Thyroid gland (tissue), 4 donors: ENCODE data around the gene CDX4. TPM values are rescaled to one million over a fixed set of nuclear protein-coding genes. Genes with fewer than 3 reads are reported as not detected.
"Not testable (repeated sequence)": the region's sequence is repeated elsewhere in the genome, so short reads cannot be mapped to it uniquely, and the experiment has no call there.

Experiments
- DNase-seq, 2 donors: peaks; one replicate each; pipeline ENCODE4 v3.0.0-alpha.2; 2019
- H3K27ac ChIP-seq, 3 donors: fragments of 200-600 bp; sonication (generic); 1 replicate in 2 of 3; 2 replicates in 1 of 3; pipeline ENCODE4 v1.5.1; 2016 to 2019; ENCODE audit warnings: mild to moderate bottlenecking in 1 of 3, moderate library complexity in 1 of 3
- H3K27me3 ChIP-seq: fragments of 200-600 bp; sonication (generic); one replicate; pipeline ENCODE4 v1.5.1; 2019
- H3K36me3 ChIP-seq, 2 donors: fragments of 200-600 bp; sonication (generic); one replicate each; pipeline ENCODE4 v1.5.1; 2016 to 2019
- H3K4me1 ChIP-seq, 2 donors: fragments of 200-600 bp; sonication (generic); one replicate each; pipeline ENCODE4 v1.5.1; 2017 to 2019
- H3K4me3 ChIP-seq, 3 donors: fragments of 200-600 bp; sonication (generic); replicated peaks in 1 of 3; 1 replicate in 2 of 3; 2 replicates in 1 of 3; pipeline ENCODE4 v1.5.1; 2016; ENCODE audit warnings: mild to moderate bottlenecking in 1 of 3
- H3K9me3 ChIP-seq: fragments of 200-600 bp; sonication (generic); one replicate; pipeline ENCODE4 v1.5.1; 2017
- POLR2A ChIP-seq, 2 donors: fragments of 450-650 bp; IDR thresholded peaks; one replicate each; pipeline ENCODE4 v1.6.1; 2017; ENCODE audit warnings: antibody characterized with exemption in 2 of 2, mild to moderate bottlenecking in 2 of 2, moderate library complexity in 1 of 2
- WGBS, 2 donors: methylation state at CpG; one replicate each; pipeline ENCODE4 v1.1.5; 2017; 5-methylcytosine and 5-hydroxymethylcytosine counted together
- intact Hi-C: fragments of 100-400 bp; cut with DNase I; formaldehyde crosslinking; loops from one replicate; pipeline ENCODE4 v1.15.1; 2023
- small RNA-seq: library from RNA; depleted of rRNA; stranded (forward); fragments of <200 nt; gene quantifications from one replicate; pipeline ENCODE3, GENCODE V24; 2016
- total RNA-seq, 4 donors: library from RNA; depleted of rRNA; stranded (reverse); fragments of >200 nt; gene quantifications; one replicate each; pipeline ENCODE4 v1.2.3, GENCODE V29; 2016
- TF ChIP-seq, protein P1 (sequence below), 6 experiments: fragments of 200-600 bp in 3 of 6; fragments of 450-650 bp in 3 of 6; sonication (generic) in 3 of 6; IDR thresholded peaks; one replicate each; pipeline ENCODE4 v1.5.1; 2016 to 2019; ENCODE audit warnings: antibody characterized with exemption in 6 of 6, mild to moderate bottlenecking in 2 of 6, inconsistent platforms in 1 of 6, moderate library complexity in 1 of 6

Gene CDX4
- total RNA-seq, 4 donors from 2014 or later = not detected

DNA sequence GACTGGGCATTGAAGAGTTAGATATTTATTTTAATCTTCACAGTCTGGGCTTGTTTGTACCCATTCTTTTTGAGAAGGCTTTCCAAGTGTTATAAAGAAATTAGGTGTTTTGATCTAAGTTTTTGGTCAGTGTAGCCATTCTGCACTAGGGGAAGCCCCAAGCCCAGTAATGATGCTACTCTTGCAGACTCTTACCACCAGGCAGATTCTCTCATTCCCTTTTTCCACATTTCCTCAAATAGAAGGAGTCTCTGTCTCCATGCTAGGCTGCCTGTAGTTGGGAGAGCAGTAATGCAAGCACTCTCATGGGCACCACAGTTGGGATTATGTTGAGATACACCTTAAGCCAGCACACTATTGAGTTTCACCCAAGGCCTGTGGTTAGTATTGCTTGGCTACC is 21.5 kb downstream of the CDX4 start:
- H3K27me3 ChIP-seq = no peaks in the 10 kb centered on the region
- TF ChIP-seq, protein P1, sequence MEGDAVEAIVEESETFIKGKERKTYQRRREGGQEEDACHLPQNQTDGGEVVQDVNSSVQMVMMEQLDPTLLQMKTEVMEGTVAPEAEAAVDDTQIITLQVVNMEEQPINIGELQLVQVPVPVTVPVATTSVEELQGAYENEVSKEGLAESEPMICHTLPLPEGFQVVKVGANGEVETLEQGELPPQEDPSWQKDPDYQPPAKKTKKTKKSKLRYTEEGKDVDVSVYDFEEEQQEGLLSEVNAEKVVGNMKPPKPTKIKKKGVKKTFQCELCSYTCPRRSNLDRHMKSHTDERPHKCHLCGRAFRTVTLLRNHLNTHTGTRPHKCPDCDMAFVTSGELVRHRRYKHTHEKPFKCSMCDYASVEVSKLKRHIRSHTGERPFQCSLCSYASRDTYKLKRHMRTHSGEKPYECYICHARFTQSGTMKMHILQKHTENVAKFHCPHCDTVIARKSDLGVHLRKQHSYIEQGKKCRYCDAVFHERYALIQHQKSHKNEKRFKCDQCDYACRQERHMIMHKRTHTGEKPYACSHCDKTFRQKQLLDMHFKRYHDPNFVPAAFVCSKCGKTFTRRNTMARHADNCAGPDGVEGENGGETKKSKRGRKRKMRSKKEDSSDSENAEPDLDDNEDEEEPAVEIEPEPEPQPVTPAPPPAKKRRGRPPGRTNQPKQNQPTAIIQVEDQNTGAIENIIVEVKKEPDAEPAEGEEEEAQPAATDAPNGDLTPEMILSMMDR (IDR thresholded peaks at IDR 0.05) = no peak
- no peak for TF ChIP-seq POLR2A (IDR thresholded peaks at IDR 0.05)
- H3K36me3 ChIP-seq = no peaks in the 10 kb centered on the region
- H3K27ac ChIP-seq = no peak overlapping the region
- no peaks in the 10 kb centered on the region for H3K9me3 ChIP-seq
- no peak for DNase-seq
- H3K4me3 ChIP-seq = no peak overlapping the region
- H3K4me1 ChIP-seq = no peaks in the 10 kb centered on the region
- intact Hi-C loops = no loop called here

- Histone ChIP-seq H3K36me3 (no peaks in the 10 kb centered on the region), H3K4me3 (no peak overlapping the region), H3K27ac (no peak overlapping the region), H3K9me3 (no peaks in the 10 kb centered on the region), H3K27me3 (no peaks in the 10 kb centered on the region), H3K4me1 (no peaks in the 10 kb centered on the region)
- intact Hi-C loops = no loop called here
- no peak for DNase-seq
- WGBS, 2 donors = 96 to 100% methylated on average over 4 of the region's 4 CpGs
- TF ChIP-seq POLR2A (IDR thresholded peaks at IDR 0.05) = no peak
- TF ChIP-seq, protein P1 (IDR thresholded peaks at IDR 0.05) = no peak
Observed at GRCh38 chrX:73478961-73479360, 32.1 kb downstream of the CDX4 start.

DNA sequence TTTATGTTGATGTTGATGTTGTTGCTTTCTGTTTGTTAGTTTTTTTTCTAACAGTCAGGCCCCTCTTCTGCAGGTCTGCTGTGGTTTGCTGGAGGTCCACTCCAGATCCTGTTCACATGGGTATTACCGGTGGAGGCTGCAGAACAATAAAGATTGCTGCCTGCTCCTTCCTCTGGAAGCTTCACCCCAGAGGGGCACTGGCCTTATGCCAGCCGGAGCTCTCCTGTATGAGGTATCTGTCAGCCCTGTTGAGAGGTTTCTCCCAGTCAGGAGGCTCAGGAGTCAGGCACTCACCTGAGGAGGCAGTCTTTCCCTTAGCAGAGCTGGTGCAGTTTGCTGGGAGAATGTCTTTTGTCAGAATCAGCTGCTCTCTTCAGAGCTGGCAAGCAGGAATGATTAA is 34.7 kb downstream of the CDX4 start:
- DNase-seq = no peak
- intact Hi-C loops = no loop called here
- no peaks in the 10 kb centered on the region for H3K27me3 ChIP-seq
- H3K4me3 ChIP-seq = no peak overlapping the region
- no peaks in the 10 kb centered on the region for H3K9me3 ChIP-seq
- no peaks in the 10 kb centered on the region for H3K4me1 ChIP-seq
- WGBS, 2 donors = 57 to 67% methylated on average over 1 of the region's 2 CpGs
- TF ChIP-seq, protein P1 (IDR thresholded peaks at IDR 0.05) = no peak
- TF ChIP-seq POLR2A (IDR thresholded peaks at IDR 0.05) = no peak
- no peaks in the 10 kb centered on the region for H3K36me3 ChIP-seq
- H3K27ac ChIP-seq = no peak overlapping the region

DNA sequence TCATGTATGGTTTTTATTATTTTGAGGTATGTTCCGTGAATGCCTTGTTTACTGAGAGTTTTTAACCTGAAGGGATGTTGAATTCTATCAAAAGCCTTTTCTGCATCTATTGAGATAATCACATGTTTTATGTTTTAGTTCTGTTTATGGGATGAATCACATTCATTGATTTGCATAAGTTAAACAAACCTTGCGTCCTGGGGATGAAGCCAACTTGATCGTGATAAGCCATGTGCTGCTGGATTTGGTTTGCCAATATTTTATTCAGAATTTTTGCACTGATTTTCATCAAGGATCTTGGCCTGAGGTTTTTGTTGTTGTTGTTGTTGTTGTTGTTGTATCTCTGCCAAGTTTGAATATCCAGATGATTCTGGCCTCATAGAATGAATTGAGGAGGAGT is 43.8 kb downstream of the CDX4 start:
- Histone ChIP-seq H3K4me3 (no peak overlapping the region), H3K36me3 (no peaks in the 10 kb centered on the region), H3K9me3 (no peaks in the 10 kb centered on the region), H3K27me3 (no peaks in the 10 kb centered on the region), H3K4me1 (no peaks in the 10 kb centered on the region), H3K27ac (no peak overlapping the region)
- TF ChIP-seq, protein P1 (IDR thresholded peaks at IDR 0.05) = no peak
- intact Hi-C loops = no loop called here
- WGBS, 2 donors = 86 to 96% methylated on average over 3 of the region's 3 CpGs
- DNase-seq = no peak

DNA sequence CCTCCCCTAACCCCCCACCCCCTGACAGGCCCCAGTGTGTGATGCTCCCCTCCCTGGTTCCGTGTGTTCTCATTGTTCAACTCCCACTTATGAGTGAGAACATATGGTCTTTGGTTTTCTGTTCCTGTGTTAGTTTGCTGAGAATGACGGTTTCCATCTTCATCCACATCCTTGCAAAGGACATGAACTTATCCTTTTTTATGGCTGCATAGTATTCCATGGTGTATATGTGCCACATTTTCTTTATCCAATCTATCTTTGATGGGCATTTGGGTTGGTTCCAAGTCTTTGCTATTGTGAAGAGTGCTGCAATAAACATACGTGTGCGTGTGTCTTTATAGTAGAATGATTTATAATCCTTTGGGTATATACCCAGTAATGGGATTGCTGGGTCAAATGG is 45.3 kb downstream of the CDX4 start:
- DNase-seq, H3K4me3 ChIP-seq, intact Hi-C loops, H3K4me1 ChIP-seq, H3K36me3 ChIP-seq, H3K27ac ChIP-seq, H3K27me3 ChIP-seq, H3K9me3 ChIP-seq: not testable (repeated sequence)
- WGBS, 2 donors = 94 to 98% methylated on average over 4 of the region's 4 CpGs

Small RNA genes within 50 kb of the gene (small RNA-seq; reads per million reads assigned to genes)
- gene MORF4L1P6 (not detected), gene RNU6-1044P (not detected)

Other genes with a start within 250 kb of the CDX4 start
- gene NAP1L2, start 232.2 kb upstream of the CDX4 start, total RNA-seq = 10 to 100 TPM in 2 of 4 donors, 1 to 10 TPM in 2; 5.6 to 13.9 (median 9.9) TPM
- 10 to 100 TPM; 17.3 to 25.9 (median 21.6) TPM for gene CHIC1, start 116.1 kb downstream of the CDX4 start, total RNA-seq